SK-N-SH (cell line): ENCODE measurements around the gene MOCOS. TPM values are rescaled to one million over a fixed set of nuclear protein-coding genes. Genes with fewer than 3 reads are reported as not detected.
"Not testable (repeated sequence)": the region's sequence is repeated elsewhere in the genome, so short reads cannot be mapped to it uniquely, and the experiment has no call there.

Experiments
- CTCF ChIA-PET: fragments of 300-600, 350-600 bp; formaldehyde crosslinking; extraction: SDS; loops from one replicate; lab custom pipeline; 2021; lab: Yijun Ruan, JAX
- POLR2A ChIA-PET: fragments of 350-600 bp; sonication (Branson Sonifier 250); formaldehyde crosslinking; extraction: SDS; loops from one replicate; lab custom pipeline; 2020; ENCODE audit warnings: antibody characterized with exemption, inconsistent platforms; lab: Yijun Ruan, JAX
- DNase-seq: peaks from one replicate; pipeline ENCODE4 v3.0.0; 2012
- H2AFZ ChIP-seq: fragments of 200-600 bp; sonication (generic); 2 replicates; pipeline ENCODE4 v1.8.1; 2016; ENCODE audit warnings: antibody characterized with exemption, mild to moderate bottlenecking, low read depth
- H3F3A ChIP-seq: fragments of 200-600 bp; sonication (generic); replicated peaks from 2 replicates; pipeline ENCODE3; 2016; ENCODE audit warnings: antibody characterized with exemption, mild to moderate bottlenecking; ENCODE audit not compliant: insufficient read depth
- H3K27ac ChIP-seq, 2 experiments: fragments of 200-500 bp in 1 of 2; fragments of 200-600 bp in 1 of 2; sonication (Bioruptor generic) in 1 of 2; sonication (generic), shearing (Covaris generic) in 1 of 2; 2 replicates each; pipeline versions ENCODE4 v1.5.1 to v1.6.1; 2014 to 2016; ENCODE audit warnings: low read depth in 2 of 2, inconsistent platforms in 1 of 2, low read length in 1 of 2, mild to moderate bottlenecking in 1 of 2, mixed read lengths in 1 of 2
- H3K27me3 ChIP-seq: fragments of 200-600 bp; sonication (generic), shearing (Covaris generic); 2 replicates; pipeline ENCODE4 v1.6.1; 2016; ENCODE audit warnings: mixed run types; ENCODE audit not compliant: insufficient read depth
- H3K36me3 ChIP-seq, 2 experiments: fragments of 200-500 bp in 1 of 2; fragments of 200-600 bp in 1 of 2; sonication (Bioruptor generic) in 1 of 2; sonication (generic) in 1 of 2; replicated peaks in 1 of 2; 2 replicates each; pipeline versions ENCODE3 to v1.5.1; 2014 to 2016; ENCODE audit warnings: low read length in 1 of 2, mild to moderate bottlenecking in 1 of 2; ENCODE audit not compliant: insufficient read depth in 2 of 2, control insufficient read depth in 1 of 2
- H3K4me1 ChIP-seq, 2 experiments: fragments of 200-500 bp in 1 of 2; fragments of 200-600 bp in 1 of 2; sonication (Bioruptor generic) in 1 of 2; sonication (generic), shearing (Covaris generic) in 1 of 2; 2 replicates each; pipeline versions ENCODE4 v1.5.1 to v1.6.1; 2014 to 2016; ENCODE audit warnings: low read depth in 1 of 2, low read length in 1 of 2, mixed run types in 1 of 2; ENCODE audit not compliant: insufficient read depth in 2 of 2, control insufficient read depth in 1 of 2
- H3K4me2 ChIP-seq: fragments of 200-600 bp; sonication (generic), shearing (Covaris generic); 2 replicates; pipeline ENCODE4 v1.6.1; 2017; ENCODE audit warnings: mixed run types
- H3K4me3 ChIP-seq, 2 experiments: fragments of 200-500 bp in 1 of 2; fragments of 200-600 bp in 1 of 2; sonication (Bioruptor generic) in 1 of 2; sonication (generic), shearing (Covaris generic) in 1 of 2; 2 replicates each; pipeline versions ENCODE4 v1.5.1 to v1.8.1; 2014 to 2016; ENCODE audit warnings: low read depth in 2 of 2, inconsistent platforms in 1 of 2, low read length in 1 of 2, mild to moderate bottlenecking in 1 of 2, mixed read lengths in 1 of 2, moderate library complexity in 1 of 2
- H3K79me2 ChIP-seq: fragments of 200-600 bp; sonication (generic); 2 replicates; pipeline ENCODE4 v1.8.1; 2017; ENCODE audit warnings: mild to moderate bottlenecking; ENCODE audit not compliant: insufficient read depth
- H3K9ac ChIP-seq: fragments of 200-600 bp; sonication (generic); 2 replicates; pipeline ENCODE4 v1.6.1; 2017; ENCODE audit warnings: mixed run types
- H3K9me2 ChIP-seq: fragments of 200-600 bp; sonication (generic); 2 replicates; pipeline ENCODE4 v1.6.1; 2017; ENCODE audit warnings: mixed run types
- H3K9me3 ChIP-seq: fragments of 200-600 bp; sonication (generic); 2 replicates; pipeline ENCODE4 v1.6.1; 2017; ENCODE audit warnings: mixed run types, mild to moderate bottlenecking, moderate library complexity
- H4K20me1 ChIP-seq: fragments of 200-600 bp; sonication (generic); 2 replicates; pipeline ENCODE4 v1.6.1; 2017; ENCODE audit warnings: mild to moderate bottlenecking, mixed run types; ENCODE audit not compliant: insufficient read depth
- CHD2 ChIP-seq: fragments of 150-350 bp; IDR thresholded peaks from 2 replicates; pipeline ENCODE4 v1.6.1; 2018; ENCODE audit warnings: low read length; ENCODE audit not compliant: partially characterized antibody
- EP300 ChIP-seq, 2 experiments: IDR thresholded peaks; 2 replicates each; pipeline versions ENCODE4 v1.4.0 to v1.6.1; 2012; ENCODE audit warnings: borderline replicate concordance in 1 of 2, low read depth in 1 of 2, low read length in 1 of 2
- EZH2phosphoT487 ChIP-seq: fragments of 200-600 bp; sonication (generic); IDR thresholded peaks from 2 replicates; pipeline ENCODE4 v1.6.1; 2017; ENCODE audit warnings: low read depth, mixed run types, mild to moderate bottlenecking, antibody characterized with exemption, moderate library complexity, borderline replicate concordance
- GATA2 ChIP-seq: sonication (generic); formaldehyde crosslinking; IDR thresholded peaks from 2 replicates; pipeline ENCODE4 v1.5.0; 2020; ENCODE audit warnings: mild to moderate bottlenecking, missing genetic modification reagents
- JUND ChIP-seq: IDR thresholded peaks from 2 replicates; pipeline ENCODE4 v1.4.0; 2012
- NFIC ChIP-seq: IDR thresholded peaks from 2 replicates; pipeline ENCODE4 v1.4.0; 2012; ENCODE audit warnings: borderline replicate concordance
- RXRA ChIP-seq: IDR thresholded peaks from 2 replicates; pipeline ENCODE4 v1.4.0; 2012; ENCODE audit warnings: low read depth, mild to moderate bottlenecking, borderline replicate concordance
- SIN3A ChIP-seq: IDR thresholded peaks from 2 replicates; pipeline ENCODE4 v1.6.1; 2012; ENCODE audit warnings: low read depth, mild to moderate bottlenecking, low read length, moderate library complexity, borderline replicate concordance
- SMC3 ChIP-seq: IDR thresholded peaks from 2 replicates; pipeline ENCODE4 v1.6.1; 2012; ENCODE audit warnings: low read depth, low read length, improper control_type of control experiment
- TAF1 ChIP-seq: IDR thresholded peaks from 2 replicates; pipeline ENCODE4 v1.6.1; 2012; ENCODE audit warnings: low read depth, mild to moderate bottlenecking, low read length, moderate library complexity, borderline replicate concordance
- TCF12 ChIP-seq: IDR thresholded peaks from 2 replicates; pipeline ENCODE4 v1.4.0; 2012
- TEAD4 ChIP-seq: IDR thresholded peaks from 2 replicates; pipeline ENCODE4 v1.4.0; 2012; ENCODE audit warnings: mild to moderate bottlenecking, borderline replicate concordance; ENCODE audit not compliant: insufficient read depth
- whole genome bisulfite sequencing: methylation state at CpG from one replicate; pipeline ENCODE4 v1.1.6; 2017; ENCODE audit warnings: low lambda C conversion rate; 5-methylcytosine and 5-hydroxymethylcytosine counted together
- polyA plus RNA-seq, 3 experiments: library from polyadenylated mRNA; depleted of rRNA; stranded (reverse); fragments of >200 nt; gene quantifications; 2 replicates each; pipeline ENCODE4 v1.2.3, GENCODE V29; 2012
- TF ChIP-seq, protein P1 (sequence below): IDR thresholded peaks from 2 replicates; pipeline ENCODE4 v1.4.0; 2012; ENCODE audit warnings: low read depth, borderline replicate concordance

The MOCOS gene
- polyA plus RNA-seq, 1 of the 3 experiments (the other 2 are of a cell fraction) = 1.2 TPM

GRCh38 chr18:36167692-36168218 lies 19.5 kb upstream of the MOCOS start:
- CTCF ChIA-PET = no interaction called here
- H3K4me2 ChIP-seq = no peak overlapping the region
- no peaks in the 10 kb centered on the region for H3K4me1 ChIP-seq
- no peaks in the 10 kb centered on the region for H3K9me3 ChIP-seq
- no peak overlapping the region for H3K9ac ChIP-seq
- H3K27ac ChIP-seq = no peak overlapping the region
- no peak overlapping the region for H2AFZ ChIP-seq
- H3K36me3 ChIP-seq = peaks cover 63 to 66% of the 10 kb centered on the region in 2 experiments
- POLR2A ChIA-PET = interaction anchor here (0.6 kb wide), 1 partner anchor 581 kb away, joined by 3 read pairs; no protein-coding TSS in a partner anchor
- WGBS = 93% methylated on average over 3 of the region's 3 CpGs
- no peaks in the 10 kb centered on the region for H3F3A ChIP-seq
- no peak for DNase-seq
- 0 out of 2 replicates have a peak, but pooled peaks cover 7% of the 10 kb centered on the region for H3K79me2 ChIP-seq
- no peak overlapping the region for H3K4me3 ChIP-seq
- H3K9me2 ChIP-seq = no peaks in the 10 kb centered on the region
- no peaks in the 10 kb centered on the region for H4K20me1 ChIP-seq
- no peaks in the 10 kb centered on the region for H3K27me3 ChIP-seq
- no peak for TF ChIP-seq EZH2phosphoT487

GRCh38 chr18:36168296-36168695 lies 19.0 kb upstream of the MOCOS start:
- 94% methylated on average over 3 of the region's 3 CpGs for WGBS
- H3K9me3 ChIP-seq, H3K79me2 ChIP-seq, H3K4me2 ChIP-seq, POLR2A ChIA-PET, H3F3A ChIP-seq, H2AFZ ChIP-seq, H3K27ac ChIP-seq, H3K4me1 ChIP-seq, CTCF ChIA-PET, H3K9ac ChIP-seq, H4K20me1 ChIP-seq, H3K27me3 ChIP-seq, H3K4me3 ChIP-seq, DNase-seq, H3K9me2 ChIP-seq: not testable (repeated sequence)
- peaks cover 66 to 68% of the 10 kb centered on the region in 2 experiments for H3K36me3 ChIP-seq

- 80% methylated on average over 3 of the region's 5 CpGs for WGBS
- Histone ChIP-seq H3K4me2 (no peak overlapping the region), H3K9ac (no peak overlapping the region), H3K9me2 (no peaks in the 10 kb centered on the region), H3K4me3 (no peak overlapping the region), H4K20me1 (no peaks in the 10 kb centered on the region), H3F3A (no peaks in the 10 kb centered on the region), H3K36me3 (peaks cover 65 to 66% of the 10 kb centered on the region in 2 experiments), H3K9me3 (no peaks in the 10 kb centered on the region), H2AFZ (no peak overlapping the region), H3K4me1 (no peaks in the 10 kb centered on the region), H3K79me2 (no peaks in the 10 kb centered on the region), H3K27ac (no peak overlapping the region), H3K27me3 (no peaks in the 10 kb centered on the region)
- DNase-seq = no peak
- TF ChIP-seq CHD2 (no peak), NFIC (no peak), TEAD4 (no peak), RXRA (no peak), SMC3 (no peak), GATA2 (CRISPR knock-in tag) (no peak), EP300 (IDR thresholded peaks at IDR 0.05; ENCODE audit: borderline replicate concordance in 1 of 2, low read depth in 1 of 2, low read length in 1 of 2) (no peak), TAF1 (no peak), SIN3A (no peak), TCF12 (no peak), JUND (no peak)
- TF ChIP-seq, protein P1, sequence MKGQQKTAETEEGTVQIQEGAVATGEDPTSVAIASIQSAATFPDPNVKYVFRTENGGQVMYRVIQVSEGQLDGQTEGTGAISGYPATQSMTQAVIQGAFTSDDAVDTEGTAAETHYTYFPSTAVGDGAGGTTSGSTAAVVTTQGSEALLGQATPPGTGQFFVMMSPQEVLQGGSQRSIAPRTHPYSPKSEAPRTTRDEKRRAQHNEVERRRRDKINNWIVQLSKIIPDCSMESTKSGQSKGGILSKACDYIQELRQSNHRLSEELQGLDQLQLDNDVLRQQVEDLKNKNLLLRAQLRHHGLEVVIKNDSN = no peak
- POLR2A ChIA-PET = no interaction called here
- CTCF ChIA-PET = no interaction called here
These were observed 17.4 kb upstream of the MOCOS start for GRCh38 chr18:36169938-36170337.
